Activated CD4-positive, alpha-beta T cell treated with anti-CD3 and anti-CD28 coated beads, Interleukin-2, amount 10 ng/mL, durations not matched to agents 7 days and 5 days (primary cell): ENCODE results near the gene KDM7A. TPM values are rescaled to one million over a fixed set of nuclear protein-coding genes. Genes with fewer than 3 reads are reported as not detected.

Experiments
- CTCF ChIA-PET: fragments of 350-600 bp; sonication (Branson Sonifier 250); formaldehyde crosslinking; loops from one replicate; lab custom pipeline; 2021; ENCODE audit warnings: antibody characterized with exemption; lab: Charles Lee
- POLR2A ChIA-PET: fragments of 350-600 bp; sonication (Branson Sonifier 250); formaldehyde crosslinking; loops from one replicate; lab custom pipeline; 2021; ENCODE audit warnings: antibody characterized with exemption; lab: Charles Lee
- DNase-seq: peaks from one replicate; pipeline ENCODE4 v3.0.0-alpha.2; 2020
- H3K27ac Mint-ChIP-seq: one replicate; pipeline ENCODE4 v1.8.0; 2021; ENCODE audit warnings: mild to moderate bottlenecking, moderate library complexity, mixed read lengths
- H3K27me3 Mint-ChIP-seq: one replicate; pipeline ENCODE4 v1.8.0; 2021; ENCODE audit warnings: mixed read lengths
- H3K36me3 Mint-ChIP-seq: one replicate; pipeline ENCODE4 v1.8.0; 2021; ENCODE audit warnings: low read depth, mixed read lengths
- H3K4me1 Mint-ChIP-seq: one replicate; pipeline ENCODE4 v1.8.0; 2021; ENCODE audit warnings: mixed read lengths
- H3K4me3 Mint-ChIP-seq: one replicate; pipeline ENCODE4 v1.8.0; 2021; ENCODE audit warnings: mild to moderate bottlenecking, moderate library complexity, mixed read lengths
- H3K9me3 Mint-ChIP-seq: one replicate; pipeline ENCODE4 v1.8.0; 2021; ENCODE audit warnings: mixed read lengths
- total RNA-seq, 2 experiments: library from RNA; stranded (reverse); gene quantifications; one replicate each; pipeline ENCODE4 v1.2.3, GENCODE V29; 2021

The KDM7A gene
- total RNA-seq, 2 experiments from 2014 or later: 12.5 to 13.5 TPM

DNA sequence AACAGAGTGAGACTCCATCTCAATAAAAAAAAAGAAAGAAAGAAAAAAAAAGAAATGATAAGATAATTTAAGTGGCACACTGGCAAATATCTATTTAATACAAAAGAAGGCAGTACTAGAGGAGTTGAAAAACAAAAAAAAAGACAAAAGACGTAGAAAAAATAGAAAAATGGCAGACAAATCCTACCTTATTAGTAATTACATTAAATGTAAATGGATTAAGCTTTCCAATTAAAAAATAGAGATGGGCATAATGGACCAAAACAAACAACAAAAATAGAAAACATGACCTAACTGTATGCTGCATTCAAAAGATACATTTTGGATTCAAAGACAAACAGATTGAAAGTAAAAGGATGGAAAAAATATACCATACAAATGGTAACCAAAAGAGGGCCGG, 108.8 kb downstream of the KDM7A start:
- DNase-seq: no peak
- Mint-ChIP-seq H3K36me3 (peaks cover 19% of the 10 kb centered on the region), H3K27me3 (peaks cover 11% of the 10 kb centered on the region), H3K27ac (no peak overlapping the region), H3K9me3 (peaks cover 27% of the 10 kb centered on the region), H3K4me1 (peaks cover 18% of the 10 kb centered on the region), H3K4me3 (no peak overlapping the region)
- ChIA-PET CTCF (no interaction called here), POLR2A (no interaction called here)

- Mint-ChIP-seq H3K9me3 (peaks cover 27% of the 10 kb centered on the region), H3K36me3 (peaks cover 19% of the 10 kb centered on the region), H3K27me3 (peaks cover 11% of the 10 kb centered on the region), H3K4me1 (peaks cover 18% of the 10 kb centered on the region), H3K4me3 (no peak overlapping the region), H3K27ac (no peak overlapping the region)
- ChIA-PET POLR2A (no interaction called here), CTCF (interaction anchor here (1.8 kb wide), 1 partner anchor 17 kb away, joined by 5 read pairs; no protein-coding TSS in a partner anchor)
- no peak for DNase-seq
These were observed 109.7 kb downstream of the KDM7A start for GRCh38 chr7:140067052-140067451.

DNA sequence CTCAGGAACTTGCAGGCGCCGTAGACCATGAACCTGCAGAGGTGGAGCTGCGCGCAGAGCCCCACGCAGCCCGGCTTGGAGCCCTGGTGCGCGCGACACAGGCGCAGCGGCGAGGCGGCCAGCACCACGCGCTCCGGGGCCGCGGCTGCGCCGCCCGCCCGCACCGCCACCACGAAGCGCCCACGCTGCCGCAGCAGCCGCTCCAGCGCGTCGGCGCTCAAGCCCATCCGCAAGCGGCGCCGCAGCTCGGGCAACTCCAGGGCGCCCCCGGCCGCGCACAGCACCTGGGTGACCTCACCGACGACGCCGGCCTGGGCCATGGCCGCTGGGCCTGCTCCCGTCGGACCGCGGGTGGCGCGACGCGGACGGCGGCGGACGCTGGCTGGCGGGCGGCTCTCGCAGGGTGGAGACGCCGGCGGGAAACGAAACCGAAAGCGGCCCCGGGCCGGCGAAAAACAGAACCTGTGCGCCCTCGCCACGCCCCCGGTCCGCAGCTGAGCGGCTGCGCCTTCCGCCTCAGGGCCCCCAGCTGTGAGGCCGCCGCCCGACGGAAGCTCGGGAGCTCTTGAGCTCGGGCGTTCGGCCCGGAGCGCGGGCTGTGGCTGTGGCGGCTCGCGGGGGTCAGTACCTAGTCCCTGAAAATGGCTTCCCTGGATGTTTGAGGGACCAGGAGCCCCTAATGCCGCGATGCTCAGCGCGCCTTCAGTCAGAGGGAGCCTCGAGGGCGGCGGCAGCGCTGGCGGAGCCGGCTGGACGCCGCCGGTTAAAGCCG, 114.1 kb downstream of the KDM7A start, which contains the start of gene PARP12:
Gene PARP12 (minus strand): TSS at position 424 of the 772 bp plus-strand sequence. CDS start 104 bp downstream, at position 320.
- peaks cover 48% of the 10 kb centered on the region for H3K4me1 Mint-ChIP-seq
- POLR2A ChIA-PET: no interaction called here
- peak within 1 kb of the TSS; percentile 92 for H3K27ac Mint-ChIP-seq
- CTCF ChIA-PET: interaction anchor here (0.8 to 1.4 kb wide), 3 partner anchors 8 to 256 kb away, joined by 3 read pairs; no protein-coding TSS in a partner anchor
- peaks cover 20% of the 10 kb centered on the region for H3K9me3 Mint-ChIP-seq
- H3K36me3 Mint-ChIP-seq: peaks cover 40% of the 10 kb centered on the region
- H3K4me3 Mint-ChIP-seq: peak within 1 kb of the TSS; percentile 90
- peak; percentile 92 for DNase-seq
- peaks cover 7% of the 10 kb centered on the region for H3K27me3 Mint-ChIP-seq

DNA sequence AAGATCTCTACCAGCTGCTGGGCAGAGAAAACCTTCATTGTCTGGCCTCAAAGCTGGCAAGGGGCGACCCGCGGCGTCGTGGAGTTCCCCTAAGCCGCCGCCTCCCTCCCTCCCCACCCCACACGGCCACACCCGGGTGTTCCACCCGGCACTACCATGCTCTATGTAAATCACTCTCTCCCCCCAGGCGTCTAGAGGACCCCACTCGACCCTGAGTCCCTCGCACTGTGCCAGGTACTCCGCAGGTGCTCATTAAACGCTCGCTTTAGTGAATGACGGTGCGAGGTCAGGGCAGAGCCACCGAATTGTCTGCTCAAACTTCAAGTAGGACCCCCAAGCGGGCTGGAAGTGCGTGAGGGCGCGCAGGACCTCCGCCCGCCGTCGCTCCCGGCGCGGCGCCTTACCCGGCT, 114.7 kb downstream of the KDM7A start:
- peaks cover 16% of the 10 kb centered on the region for H3K9me3 Mint-ChIP-seq
- peaks cover 7% of the 10 kb centered on the region for H3K27me3 Mint-ChIP-seq
- H3K36me3 Mint-ChIP-seq: peaks cover 45% of the 10 kb centered on the region
- ChIA-PET CTCF (interaction anchor here (1.4 kb wide), 1 partner anchor 9 kb away, joined by 3 read pairs; no protein-coding TSS in a partner anchor), POLR2A (no interaction called here)
- DNase-seq: peak; percentile 49
- peaks cover 53% of the 10 kb centered on the region for H3K4me1 Mint-ChIP-seq
- H3K4me3 Mint-ChIP-seq: peak overlapping the region; percentile 90
- H3K27ac Mint-ChIP-seq: peak overlapping the region; percentile 92

- H3K9me3 Mint-ChIP-seq: peaks cover 11% of the 10 kb centered on the region
- peaks cover 58% of the 10 kb centered on the region for H3K4me1 Mint-ChIP-seq
- peak overlapping the region; percentile 90 for H3K4me3 Mint-ChIP-seq
- no peak for DNase-seq
- H3K27ac Mint-ChIP-seq: peak overlapping the region; percentile 92
- H3K36me3 Mint-ChIP-seq: peaks cover 45% of the 10 kb centered on the region
- ChIA-PET POLR2A (no interaction called here), CTCF (interaction anchor here (0.7 kb wide), 1 partner anchor 251 kb away, joined by 4 read pairs; no protein-coding TSS in a partner anchor)
- H3K27me3 Mint-ChIP-seq: peaks cover 2% of the 10 kb centered on the region
These were observed 115.2 kb downstream of the KDM7A start for GRCh38 chr7:140061607-140061930.

GRCh38 chr7:140060788-140061606, 115.8 kb downstream of the KDM7A start:
- ChIA-PET POLR2A (no interaction called here), CTCF (interaction anchor here (0.7 to 1.8 kb wide), 4 partner anchors 12 to 295 kb away, joined by 3 to 7 read pairs (median 4); no protein-coding TSS in a partner anchor)
- Mint-ChIP-seq H3K4me1 (peaks cover 64% of the 10 kb centered on the region), H3K27ac (peak overlapping the region; percentile 92), H3K4me3 (peak overlapping the region; percentile 90), H3K27me3 (peaks cover 2% of the 10 kb centered on the region), H3K9me3 (peaks cover 5% of the 10 kb centered on the region), H3K36me3 (peaks cover 46% of the 10 kb centered on the region)
- DNase-seq: no peak

- no peak for DNase-seq
- POLR2A ChIA-PET: interaction anchor here (0.6 kb wide), 1 partner anchor 26 kb away, joined by 5 read pairs; no protein-coding TSS in a partner anchor
- peaks cover 70% of the 10 kb centered on the region for H3K4me1 Mint-ChIP-seq
- CTCF ChIA-PET: interaction anchor here (1.1 to 1.8 kb wide), 3 partner anchors 12 to 294 kb away, joined by 3 to 7 read pairs (median 3); no protein-coding TSS in a partner anchor
- no peaks in the 10 kb centered on the region for H3K27me3 Mint-ChIP-seq
- H3K4me3 Mint-ChIP-seq: peak overlapping the region; percentile 90
- no peaks in the 10 kb centered on the region for H3K9me3 Mint-ChIP-seq
- peak overlapping the region; percentile 92 for H3K27ac Mint-ChIP-seq
- H3K36me3 Mint-ChIP-seq: peaks cover 51% of the 10 kb centered on the region
These were observed 116.5 kb downstream of the KDM7A start for GRCh38 chr7:140060243-140060630.

GRCh38 chr7:140059273-140060242, 117.2 kb downstream of the KDM7A start:
- CTCF ChIA-PET: interaction anchor here (0.6 to 1.8 kb wide), 5 partner anchors 11 to 594 kb away, joined by 3 to 7 read pairs (median 3); no protein-coding TSS in a partner anchor
- H3K4me1 Mint-ChIP-seq: peaks cover 77% of the 10 kb centered on the region
- H3K9me3 Mint-ChIP-seq: no peaks in the 10 kb centered on the region
- POLR2A ChIA-PET: interaction anchor here (0.6 kb wide), 1 partner anchor 26 kb away, joined by 5 read pairs; no protein-coding TSS in a partner anchor
- H3K4me3 Mint-ChIP-seq: peak overlapping the region; percentile 90
- no peaks in the 10 kb centered on the region for H3K27me3 Mint-ChIP-seq
- DNase-seq: peak; percentile 20
- peaks cover 58% of the 10 kb centered on the region for H3K36me3 Mint-ChIP-seq
- peak overlapping the region; percentile 92 for H3K27ac Mint-ChIP-seq

GRCh38 chr7:140058517-140058916, 118.3 kb downstream of the KDM7A start:
- peak overlapping the region; percentile 90 for H3K4me3 Mint-ChIP-seq

GRCh38 chr7:140057143-140057535, 119.6 kb downstream of the KDM7A start:
- POLR2A ChIA-PET: no interaction called here
- DNase-seq: no peak
- Mint-ChIP-seq H3K36me3 (peaks cover 80% of the 10 kb centered on the region), H3K9me3 (no peaks in the 10 kb centered on the region), H3K4me1 (peaks cover 82% of the 10 kb centered on the region), H3K27me3 (no peaks in the 10 kb centered on the region), H3K4me3 (no peak overlapping the region), H3K27ac (no peak overlapping the region)
- CTCF ChIA-PET: interaction anchor here (0.5 to 1.5 kb wide), 5 partner anchors 10 to 79 kb away, joined by 3 to 6 read pairs (median 3); no protein-coding TSS in a partner anchor

More at GRCh38 chr7:140058517-140058916, 118.3 kb downstream of the KDM7A start:
- peak; percentile 16 for DNase-seq
- no peaks in the 10 kb centered on the region for H3K27me3 Mint-ChIP-seq
- peaks cover 67% of the 10 kb centered on the region for H3K36me3 Mint-ChIP-seq
- CTCF ChIA-PET: interaction anchor here (0.6 to 1.5 kb wide), 3 partner anchors 12 to 593 kb away, joined by 3 to 4 read pairs (median 3); no protein-coding TSS in a partner anchor
- H3K27ac Mint-ChIP-seq: peak overlapping the region; percentile 81
- peaks cover 82% of the 10 kb centered on the region for H3K4me1 Mint-ChIP-seq
- POLR2A ChIA-PET: no interaction called here
- H3K9me3 Mint-ChIP-seq: no peaks in the 10 kb centered on the region

DNA sequence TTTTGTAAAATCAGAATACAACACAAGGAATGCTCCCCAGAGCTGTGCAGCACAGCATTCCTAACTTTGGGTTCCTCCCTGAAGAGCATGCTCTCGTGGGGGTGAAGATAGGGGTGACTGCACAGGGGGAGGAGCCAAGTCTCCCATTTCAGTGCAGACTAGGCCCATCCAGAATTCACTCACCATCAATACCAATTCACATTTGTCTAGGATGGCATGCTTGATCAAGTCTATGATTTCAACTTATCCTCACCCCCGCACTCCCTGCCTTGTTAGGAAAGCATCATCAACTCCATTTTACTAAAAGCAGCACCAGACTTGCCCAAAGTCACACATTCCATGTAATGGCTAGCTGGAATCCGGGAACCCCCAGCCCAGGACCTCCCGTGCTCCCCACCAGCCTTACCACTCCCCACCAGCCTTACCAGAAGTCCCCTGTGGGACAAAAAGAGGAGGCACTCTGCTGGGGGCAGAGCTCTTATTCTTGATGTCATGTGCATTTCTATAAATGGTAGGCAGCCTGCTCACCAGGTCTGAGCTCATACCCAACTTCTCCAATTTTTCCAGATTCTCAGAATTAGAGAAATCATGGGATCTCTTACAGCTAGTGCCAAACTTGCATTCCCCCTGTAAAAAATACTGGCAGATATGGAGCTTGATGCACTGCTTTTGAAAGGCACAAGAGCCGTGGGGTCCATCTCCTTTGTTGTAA, 120.2 kb downstream of the KDM7A start:
- H3K4me1 Mint-ChIP-seq: peaks cover 81% of the 10 kb centered on the region

More for the DNA sequence above, 120.2 kb downstream of the KDM7A start:
- no peak overlapping the region for H3K4me3 Mint-ChIP-seq
- H3K36me3 Mint-ChIP-seq: peaks cover 82% of the 10 kb centered on the region
- CTCF ChIA-PET: interaction anchor here (1.1 to 1.5 kb wide), 4 partner anchors 9 to 29 kb away, joined by 3 to 4 read pairs (median 3); no protein-coding TSS in a partner anchor
- POLR2A ChIA-PET: no interaction called here
- H3K27ac Mint-ChIP-seq: no peak overlapping the region
- H3K9me3 Mint-ChIP-seq: no peaks in the 10 kb centered on the region
- no peaks in the 10 kb centered on the region for H3K27me3 Mint-ChIP-seq
- DNase-seq: no peak
